ENCODE results near the gene ZIC4. TPM values are rescaled to one million over a fixed set of nuclear protein-coding genes. Genes with fewer than 3 reads are reported as not detected.

ZIC4 gene
- total RNA-seq, 4 donors from 2014 or later = 0.19 to 0.47 (median 0.39) TPM; not detected in 1

DNA sequence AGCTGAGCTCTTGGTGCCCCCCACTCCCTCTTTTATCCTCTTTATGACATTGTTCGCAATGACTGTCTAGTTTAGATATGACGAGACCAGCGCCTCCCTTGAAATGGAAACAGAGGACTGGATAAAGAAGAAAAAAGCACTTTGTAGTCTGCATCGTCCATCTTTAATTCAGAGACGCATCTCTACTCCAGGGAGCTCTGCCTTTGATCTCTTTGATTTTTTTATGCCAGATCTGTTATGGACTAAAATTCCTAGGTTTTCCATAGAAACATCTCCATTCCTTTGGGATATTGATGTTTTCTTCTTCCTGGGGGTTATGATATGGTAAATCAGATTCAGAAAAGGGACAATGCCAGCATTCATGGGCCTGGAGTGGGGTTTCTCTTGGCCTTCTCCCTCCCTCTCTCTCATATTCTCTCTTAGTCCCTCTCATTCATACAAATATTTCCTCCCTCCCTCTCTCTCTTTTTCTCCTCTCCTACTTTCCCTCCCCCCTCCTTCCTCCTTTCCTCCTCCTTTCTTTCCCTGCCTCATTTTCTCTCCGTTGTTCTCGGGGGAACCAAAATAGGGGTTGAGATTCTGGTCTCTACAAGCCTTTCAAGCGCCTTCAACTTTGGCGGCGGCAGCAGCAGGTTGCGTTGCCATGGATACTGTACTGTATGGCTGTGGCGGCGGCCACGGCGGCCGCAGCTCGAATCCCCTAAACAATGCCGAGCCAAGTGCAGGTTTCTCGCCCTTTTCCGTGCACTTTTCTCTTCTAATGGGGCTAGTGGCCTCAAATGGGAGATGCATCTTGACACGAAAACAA lies 45.5 kb downstream of the ZIC4 start:
- intact Hi-C loops (cut with DNase I; ENCODE audit: low total_unique reads) = no loop called here
- Histone ChIP-seq H3K27ac (no peak overlapping the region), H3K36me3 (no peaks in the 10 kb centered on the region), H3K4me3 (no peak overlapping the region), H3K9me3 (no peaks in the 10 kb centered on the region), H3K27me3 (peaks cover 48 to 55% (median 50%) of the 10 kb centered on the region in 3 donors), H3K4me1 (no peaks in the 10 kb centered on the region)
- in situ Hi-C loops (cut with MboI; ENCODE audit: low sequenced_read_pairs in 4 of 4) = no loop called here
- no peak for DNase-seq
- ATAC-seq = no peak
- TF ChIP-seq POLR2A (IDR thresholded peaks at IDR 0.05) = no peak
- TF ChIP-seq, protein P1, sequence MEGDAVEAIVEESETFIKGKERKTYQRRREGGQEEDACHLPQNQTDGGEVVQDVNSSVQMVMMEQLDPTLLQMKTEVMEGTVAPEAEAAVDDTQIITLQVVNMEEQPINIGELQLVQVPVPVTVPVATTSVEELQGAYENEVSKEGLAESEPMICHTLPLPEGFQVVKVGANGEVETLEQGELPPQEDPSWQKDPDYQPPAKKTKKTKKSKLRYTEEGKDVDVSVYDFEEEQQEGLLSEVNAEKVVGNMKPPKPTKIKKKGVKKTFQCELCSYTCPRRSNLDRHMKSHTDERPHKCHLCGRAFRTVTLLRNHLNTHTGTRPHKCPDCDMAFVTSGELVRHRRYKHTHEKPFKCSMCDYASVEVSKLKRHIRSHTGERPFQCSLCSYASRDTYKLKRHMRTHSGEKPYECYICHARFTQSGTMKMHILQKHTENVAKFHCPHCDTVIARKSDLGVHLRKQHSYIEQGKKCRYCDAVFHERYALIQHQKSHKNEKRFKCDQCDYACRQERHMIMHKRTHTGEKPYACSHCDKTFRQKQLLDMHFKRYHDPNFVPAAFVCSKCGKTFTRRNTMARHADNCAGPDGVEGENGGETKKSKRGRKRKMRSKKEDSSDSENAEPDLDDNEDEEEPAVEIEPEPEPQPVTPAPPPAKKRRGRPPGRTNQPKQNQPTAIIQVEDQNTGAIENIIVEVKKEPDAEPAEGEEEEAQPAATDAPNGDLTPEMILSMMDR (IDR thresholded peaks at IDR 0.05 in 4 of 5, conservative IDR thresholded peaks at IDR 0.05 in 1 of 5) = no peak

DNA sequence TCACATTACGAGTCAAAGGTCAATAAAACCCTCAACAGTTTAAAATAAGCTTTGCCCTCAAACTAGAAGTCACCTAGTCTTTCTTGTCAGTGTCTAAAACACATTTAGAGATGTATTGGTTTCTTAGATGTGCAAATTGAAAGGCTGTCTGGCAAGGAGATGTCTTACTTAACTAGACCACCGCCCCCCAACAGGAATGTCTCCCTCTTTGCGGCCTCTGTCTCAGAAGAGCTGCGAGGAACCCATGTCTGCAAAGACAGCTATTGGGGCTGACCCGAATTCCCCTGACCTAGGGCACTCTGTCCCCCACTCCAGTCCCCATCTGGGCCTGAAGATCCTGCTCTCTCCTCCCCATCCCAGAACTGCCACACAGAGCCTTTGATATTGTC lies 46.3 kb downstream of the ZIC4 start:
- no peaks in the 10 kb centered on the region for H3K36me3 ChIP-seq
- H3K27ac ChIP-seq = no peak overlapping the region
- no peak overlapping the region for H3K4me3 ChIP-seq
- no peak for DNase-seq
- H3K4me1 ChIP-seq = peaks cover 0 to 3% of the 10 kb centered on the region in 2 donors
- no peaks in the 10 kb centered on the region for H3K9me3 ChIP-seq
- no peak for TF ChIP-seq POLR2A (IDR thresholded peaks at IDR 0.05)
- TF ChIP-seq, protein P1 (IDR thresholded peaks at IDR 0.05 in 4 of 5, conservative IDR thresholded peaks at IDR 0.05 in 1 of 5) = no peak
- intact Hi-C loops (cut with DNase I; ENCODE audit: low total_unique reads) = no loop called here
- in situ Hi-C loops (cut with MboI; ENCODE audit: low sequenced_read_pairs in 4 of 4) = no loop called here
- H3K27me3 ChIP-seq = peaks cover 55 to 57% (median 56%) of the 10 kb centered on the region in 3 donors
- ATAC-seq = no peak

DNA sequence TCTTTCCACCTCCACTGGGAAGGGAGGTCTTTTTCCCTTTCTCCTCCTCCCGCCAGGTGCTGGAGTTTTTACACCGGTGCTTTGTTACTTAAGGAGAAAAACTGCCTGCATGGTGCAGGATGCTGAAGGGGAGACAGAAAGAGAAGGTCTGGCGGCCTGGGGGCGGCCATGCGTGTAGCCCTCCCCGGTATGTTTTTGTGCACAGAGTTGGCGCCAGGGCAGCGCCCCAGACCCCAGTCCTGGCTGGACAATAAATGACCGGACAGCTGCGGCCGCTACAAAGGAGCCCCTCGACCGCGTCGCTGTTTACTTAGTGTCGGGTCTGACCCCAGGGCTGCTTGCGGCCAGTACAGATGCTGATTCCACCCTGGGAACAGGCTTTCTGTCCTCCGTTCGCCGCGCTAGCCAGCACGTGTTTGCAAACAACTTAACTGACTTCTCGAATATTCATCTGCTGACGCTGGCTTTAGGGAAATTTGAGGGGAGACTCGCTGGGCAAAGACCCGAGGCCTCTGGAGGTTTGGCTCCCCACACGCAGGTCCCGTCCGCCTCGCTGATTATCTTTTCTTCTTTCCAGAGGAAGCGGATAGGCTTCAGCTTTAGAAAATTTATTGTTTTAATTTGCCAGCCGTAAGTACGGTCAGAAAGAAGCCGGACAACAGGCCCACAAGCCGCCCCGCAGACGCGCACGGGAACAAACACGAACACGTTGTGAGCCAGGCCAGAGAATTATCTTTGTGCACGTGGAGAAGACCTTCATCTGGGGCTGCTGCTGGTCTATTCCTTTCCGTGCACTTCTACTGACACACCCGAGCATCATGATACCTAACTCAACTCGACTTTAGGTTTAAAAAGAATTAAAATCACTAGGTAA lies 46.9 kb downstream of the ZIC4 start:
- Histone ChIP-seq H3K36me3 (no peaks in the 10 kb centered on the region), H3K4me3 (no peak overlapping the region), H3K4me1 (peaks cover 4 to 8% of the 10 kb centered on the region in 2 donors), H3K9me3 (no peaks in the 10 kb centered on the region), H3K27ac (no peak overlapping the region), H3K27me3 (peaks cover 61 to 63% (median 61%) of the 10 kb centered on the region in 3 donors)
- in situ Hi-C loops (cut with MboI; ENCODE audit: low sequenced_read_pairs in 4 of 4) (no loop called here), intact Hi-C loops (cut with DNase I; ENCODE audit: low total_unique reads) (no loop called here)
- TF ChIP-seq POLR2A (IDR thresholded peaks at IDR 0.05) = no peak
- TF ChIP-seq, protein P1 (IDR thresholded peaks at IDR 0.05 in 4 of 5, conservative IDR thresholded peaks at IDR 0.05 in 1 of 5) = no peak
- ATAC-seq (no peak), DNase-seq (no peak)

DNA sequence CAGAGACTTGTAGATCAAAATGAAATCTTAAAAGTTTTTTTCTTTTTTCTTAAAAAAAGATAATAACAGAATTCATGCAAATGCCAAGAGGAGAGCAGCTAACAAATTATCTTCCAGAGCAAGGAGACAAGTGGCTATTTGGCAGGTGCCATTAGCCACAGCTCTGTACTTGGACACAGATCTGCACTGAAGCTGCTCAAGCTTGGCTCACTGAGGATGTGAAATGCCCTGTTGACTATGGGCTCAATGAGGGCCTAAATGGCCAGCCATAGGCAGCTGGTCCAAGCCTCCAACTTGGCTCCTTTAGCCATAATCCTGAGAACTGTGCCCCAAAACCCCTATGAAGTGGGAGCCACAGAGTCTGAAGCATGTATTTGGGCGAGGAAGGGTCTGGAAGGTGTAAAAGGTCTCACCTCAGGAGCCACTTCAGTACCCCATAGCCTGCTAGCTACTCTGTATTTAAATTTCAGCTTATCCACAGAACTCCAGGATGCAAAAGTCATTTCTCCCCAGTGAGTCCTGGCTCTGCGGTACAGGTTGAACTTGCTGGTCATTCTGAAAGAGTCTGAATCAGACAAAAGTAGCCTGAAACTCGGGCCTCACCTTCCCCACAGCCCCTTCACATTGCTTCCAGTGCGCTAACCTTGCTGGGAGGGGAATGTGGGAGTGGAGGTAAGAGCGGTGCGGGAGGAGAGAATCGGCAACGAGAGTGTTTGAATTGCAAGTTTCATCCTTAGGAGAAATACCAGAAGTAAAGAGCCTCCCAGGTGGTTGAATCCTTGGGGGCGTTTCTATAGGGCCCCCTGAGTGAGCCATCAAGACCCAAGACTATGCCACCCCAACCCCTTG lies 48.0 kb downstream of the ZIC4 start:
- no peak for DNase-seq
- in situ Hi-C loops (cut with MboI; ENCODE audit: low sequenced_read_pairs in 4 of 4) = no loop called here
- no peak for TF ChIP-seq POLR2A (IDR thresholded peaks at IDR 0.05)
- TF ChIP-seq, protein P1 (IDR thresholded peaks at IDR 0.05 in 4 of 5, conservative IDR thresholded peaks at IDR 0.05 in 1 of 5) = no peak
- ATAC-seq = no peak
- Histone ChIP-seq H3K27ac (no peak overlapping the region), H3K4me3 (no peak overlapping the region), H3K36me3 (no peaks in the 10 kb centered on the region), H3K4me1 (peaks cover 6 to 8% of the 10 kb centered on the region in 2 donors), H3K27me3 (peaks cover 69 to 73% (median 69%) of the 10 kb centered on the region in 3 donors), H3K9me3 (no peaks in the 10 kb centered on the region)
- intact Hi-C loops (cut with DNase I; ENCODE audit: low total_unique reads) = no loop called here
